ENCODE results near the gene TAF5L. TPM values are rescaled to one million over a fixed set of nuclear protein-coding genes. Genes with fewer than 3 reads are reported as not detected.

The TAF5L gene
- total and polyA plus RNA-seq, 2 of the 8 experiments (the other 6 are each of a cell fraction or from before 2014, with no cell fraction given) = 17.7 to 23.3 TPM

DNA sequence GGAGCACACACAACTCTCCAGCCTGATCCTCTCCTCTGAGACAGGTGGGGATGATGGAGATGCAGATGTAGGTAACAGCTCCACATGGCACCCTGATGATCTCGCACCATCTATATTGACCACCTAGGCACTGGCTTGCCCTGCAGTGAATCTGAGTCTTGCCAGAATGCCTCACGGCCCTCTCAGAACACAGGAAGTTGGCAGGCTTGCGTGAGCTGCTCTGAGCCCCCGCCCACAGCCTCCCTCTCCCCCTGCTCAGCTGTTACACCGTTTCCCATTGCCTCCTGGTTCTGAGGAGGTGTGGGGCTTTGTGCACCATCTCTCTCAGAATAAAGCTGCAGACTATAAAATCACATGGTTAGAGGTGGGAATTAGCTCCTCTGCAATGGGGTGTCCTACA lies 48.1 kb upstream of the TAF5L start:
- Histone ChIP-seq H4K91ac (replicated peaks; ENCODE audit: insufficient read length, low read length) (no peak overlapping the region), H3K36me3 (ENCODE audit: control insufficient read depth in 2 of 4, insufficient read depth in 4 of 4, low read length in 3 of 4) (no peaks in the 10 kb centered on the region), H3K23ac (ENCODE audit: insufficient read length) (no peak overlapping the region), H3K27me3 (replicated peaks in 1 of 4; ENCODE audit: control insufficient read depth in 3 of 4, extremely low read depth in 1 of 4, insufficient read depth in 3 of 4, low read length in 3 of 4) (no peaks in the 10 kb centered on the region), H3K4ac (replicated peaks; ENCODE audit: insufficient read length, low read depth, low read length) (no peak overlapping the region), H2BK5ac (ENCODE audit: low read depth, low read length) (no peak overlapping the region; the same call in 1 of the 2 replicates), H2BK120ac (replicated peaks; ENCODE audit: low read depth, low read length) (no peak overlapping the region), H3K4me2 (ENCODE audit: insufficient read depth in 1 of 2, low read depth in 2 of 2, low read length in 2 of 2) (no peak overlapping the region), H3K4me3 (ENCODE audit: extremely low read depth in 1 of 4, insufficient read depth in 2 of 4, low read depth in 3 of 4, low read length in 4 of 4) (no peak overlapping the region), H3K4me1 (replicated peaks in 1 of 4; ENCODE audit: control insufficient read depth in 3 of 4, insufficient read depth in 4 of 4, low read length in 3 of 4) (no peaks in the 10 kb centered on the region), H3K56ac (replicated peaks; ENCODE audit: insufficient read length, low read depth, low read length) (no peak overlapping the region), H3K79me1 (ENCODE audit: low read depth, low read length) (no peaks in the 10 kb centered on the region), H3K9ac (replicated peaks in 1 of 4; ENCODE audit: extremely low read depth in 1 of 4, low read depth in 3 of 4, low read length in 3 of 4) (no peak overlapping the region), H3K23me2 (ENCODE audit: low read depth, low read length) (no peaks in the 10 kb centered on the region; the same call in 1 of the 2 replicates), H3K27ac (ENCODE audit: low read depth, low read length) (no peak overlapping the region), H2AK5ac (ENCODE audit: low read depth, low read length) (no peak overlapping the region), H4K20me1 (replicated peaks in 1 of 2; ENCODE audit: control insufficient read depth in 1 of 2, insufficient read depth in 2 of 2, low read length in 2 of 2) (no peaks in the 10 kb centered on the region), H3K79me2 (ENCODE audit: control insufficient read depth in 1 of 2, insufficient read depth in 2 of 2, low read length in 2 of 2) (no peaks in the 10 kb centered on the region), H3K9me3 (ENCODE audit: insufficient read depth in 2 of 2, low read depth in 1 of 2, low read length in 1 of 2) (no peaks in the 10 kb centered on the region), H3K18ac (ENCODE audit: extremely low read depth, low read length) (no peak overlapping the region; the same call in 1 of the 2 replicates), H4K8ac (ENCODE audit: extremely low read depth, insufficient read depth, low read length) (peak overlapping the region; percentile 22; the same call in 1 of the 2 replicates), H3K14ac (ENCODE audit: insufficient read length) (no peak overlapping the region), H2AFZ (ENCODE audit: low read length) (no peak overlapping the region), H2BK12ac (ENCODE audit: low read depth, low read length) (no peak overlapping the region), H2BK20ac (ENCODE audit: low read length) (no peak overlapping the region), H4K5ac (ENCODE audit: insufficient read length, low read depth, low read length) (no peak overlapping the region), H2BK15ac (ENCODE audit: low read length) (no peak overlapping the region)
- WGBS, 2 experiments (ENCODE audit: extremely low coverage in 1 of 2, insufficient coverage in 1 of 2, insufficient read length in 1 of 2, insufficient replicate concordance in 2 of 2, low coverage in 1 of 2, low lambda C conversion rate in 2 of 2, missing lambda C conversion rate in 1 of 2) = 82% methylated on average over 5 of the region's 5 CpGs; no CpG with 5 or more reads in 1 of the 2 experiments
- CTCF ChIA-PET (ENCODE audit: partially characterized antibody) = interaction anchor here (0.7 to 2.6 kb wide), 4 partner anchors 13 to 446 kb away, joined by 3 to 10 read pairs (median 3); no protein-coding TSS in a partner anchor
- FAIRE-seq (no peak), DNase-seq (ENCODE audit: low read depth in 1 of 2, low spot score in 2 of 2) (no peak)
- POLR2A ChIA-PET (ENCODE audit: partially characterized antibody) = interaction anchor here (0.5 kb wide), 1 partner anchor 395 kb away, joined by 3 read pairs; no protein-coding TSS in a partner anchor
- TF ChIP-seq RNF2 (IDR thresholded peaks at IDR 0.05; ENCODE audit: borderline replicate concordance, low read depth, low read length, missing control alignments, poor library complexity, severe bottlenecking) = no peak
- no peak for TF ChIP-seq SIN3A (conservative IDR thresholded peaks at IDR 0.05 in 1 of 2, IDR thresholded peaks at IDR 0.05 in 1 of 2; ENCODE audit: low read depth in 1 of 2, low read length in 2 of 2)
- TF ChIP-seq RBBP5 (IDR thresholded peaks at IDR 0.05; ENCODE audit: borderline replicate concordance, low read depth, low read length) = no peak
- TF ChIP-seq KDM4A (IDR thresholded peaks at IDR 0.05; ENCODE audit: low read depth, low read length, severe bottlenecking) = no peak
- TF ChIP-seq CTBP2 (IDR thresholded peaks at IDR 0.05; ENCODE audit: borderline replicate concordance, insufficient read depth, insufficient read length, low read length) = no peak
- TF ChIP-seq, protein P1, sequence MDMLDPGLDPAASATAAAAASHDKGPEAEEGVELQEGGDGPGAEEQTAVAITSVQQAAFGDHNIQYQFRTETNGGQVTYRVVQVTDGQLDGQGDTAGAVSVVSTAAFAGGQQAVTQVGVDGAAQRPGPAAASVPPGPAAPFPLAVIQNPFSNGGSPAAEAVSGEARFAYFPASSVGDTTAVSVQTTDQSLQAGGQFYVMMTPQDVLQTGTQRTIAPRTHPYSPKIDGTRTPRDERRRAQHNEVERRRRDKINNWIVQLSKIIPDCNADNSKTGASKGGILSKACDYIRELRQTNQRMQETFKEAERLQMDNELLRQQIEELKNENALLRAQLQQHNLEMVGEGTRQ (IDR thresholded peaks at IDR 0.05; ENCODE audit: low read length) = no peak
- TF ChIP-seq RAD21 (IDR thresholded peaks at IDR 0.05 in 1 of 2, conservative IDR thresholded peaks at IDR 0.05 in 1 of 2; ENCODE audit: low read depth in 2 of 2, low read length in 2 of 2) = no peak
- TF ChIP-seq NANOG (IDR thresholded peaks at IDR 0.05; ENCODE audit: insufficient read depth, low read depth, low read length, poor library complexity, severe bottlenecking) = no peak
- no peak for TF ChIP-seq RFX5 (IDR thresholded peaks at IDR 0.05; ENCODE audit: borderline replicate concordance, low read depth, low read length)
- no peak for TF ChIP-seq SAP30 (IDR thresholded peaks at IDR 0.05; ENCODE audit: insufficient read depth, insufficient replicate concordance, low read length)
